NCI-H1694 (cell line): ENCODE measurements around the gene MYO1H.
A peak's percentile ranks its signal among the peaks of the same experiment; 100 is the strongest.
"Not testable (repeated sequence)": the region's sequence is repeated elsewhere in the genome, so short reads cannot be mapped to it uniquely, and the experiment has no call there.

Experiments
- DNase-seq: peaks from one replicate; lab custom pipeline; 2025; lab: John Stamatoyannopoulos, UW

The MYO1H gene

GRCh38 chr12:109449845-109450532, 102.3 kb downstream of the MYO1H start:
- no peak for DNase-seq

GRCh38 chr12:109450980-109451379, 103.3 kb downstream of the MYO1H start:
- no peak for DNase-seq

- DNase-seq: no peak
These were observed 103.7 kb downstream of the MYO1H start for GRCh38 chr12:109451400-109451799.

DNA sequence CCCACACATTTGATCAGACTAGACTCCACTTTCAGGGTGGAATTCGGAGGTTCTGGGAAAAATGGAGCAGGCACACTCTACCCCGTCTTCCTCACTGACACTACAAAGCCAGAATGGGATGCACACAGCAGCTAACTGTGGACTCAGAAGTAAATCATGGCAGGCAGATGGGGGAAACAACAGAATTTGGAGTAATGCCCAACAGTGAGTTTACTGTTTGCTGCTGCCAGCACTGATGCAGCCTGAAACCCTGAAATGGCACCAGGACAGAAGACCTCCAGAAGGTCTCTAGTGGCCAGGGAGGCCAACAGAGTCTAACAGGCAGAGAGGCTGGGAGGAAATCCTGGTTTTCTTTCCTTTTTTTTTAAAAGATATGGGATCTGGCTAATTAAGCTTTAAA, 104.8 kb downstream of the MYO1H start:
- peak; percentile 87 for DNase-seq

- DNase-seq: no peak
These were observed 108.0 kb downstream of the MYO1H start for GRCh38 chr12:109455706-109456105.

DNA sequence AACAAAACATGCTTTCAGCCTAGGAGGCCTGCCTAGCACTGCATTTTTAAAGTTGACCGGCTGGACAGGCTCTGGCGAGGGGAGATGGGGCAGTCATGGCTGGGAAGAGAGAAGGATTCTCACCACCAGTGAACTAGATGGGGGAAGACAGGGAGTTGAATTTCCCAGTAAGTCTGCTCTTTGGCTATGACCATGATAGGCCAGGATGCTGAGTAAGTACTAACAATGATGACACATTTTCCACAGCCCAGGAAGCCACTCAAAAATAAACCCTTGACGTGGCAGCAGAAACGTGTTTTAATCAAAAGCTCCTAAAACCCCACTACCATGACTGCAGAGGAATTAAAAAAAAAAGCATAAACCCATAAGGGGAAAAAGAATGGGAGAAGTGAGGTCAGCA, 110.4 kb downstream of the MYO1H start:
- DNase-seq: no peak

- no peak for DNase-seq
These were observed 111.1 kb downstream of the MYO1H start for GRCh38 chr12:109458771-109459208.

DNA sequence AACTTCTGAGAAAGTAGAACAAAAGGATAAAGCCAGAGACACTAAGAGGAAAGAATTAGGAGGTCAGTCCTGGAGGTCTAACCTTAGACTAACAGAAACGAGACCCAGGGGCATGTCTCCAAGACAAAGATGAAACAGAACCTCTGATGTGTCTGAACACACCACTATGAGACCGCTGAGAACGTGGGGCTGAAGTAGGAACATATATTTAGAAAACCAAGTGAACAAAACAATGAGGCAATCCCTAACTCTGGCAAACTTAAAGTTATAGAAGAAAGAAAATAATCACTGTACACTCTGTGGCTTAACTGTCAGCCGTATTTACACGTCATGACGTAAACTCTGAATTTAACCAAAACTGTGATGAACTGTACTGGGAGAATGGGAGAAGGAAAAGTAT, 111.5 kb downstream of the MYO1H start:
- no peak for DNase-seq

DNA sequence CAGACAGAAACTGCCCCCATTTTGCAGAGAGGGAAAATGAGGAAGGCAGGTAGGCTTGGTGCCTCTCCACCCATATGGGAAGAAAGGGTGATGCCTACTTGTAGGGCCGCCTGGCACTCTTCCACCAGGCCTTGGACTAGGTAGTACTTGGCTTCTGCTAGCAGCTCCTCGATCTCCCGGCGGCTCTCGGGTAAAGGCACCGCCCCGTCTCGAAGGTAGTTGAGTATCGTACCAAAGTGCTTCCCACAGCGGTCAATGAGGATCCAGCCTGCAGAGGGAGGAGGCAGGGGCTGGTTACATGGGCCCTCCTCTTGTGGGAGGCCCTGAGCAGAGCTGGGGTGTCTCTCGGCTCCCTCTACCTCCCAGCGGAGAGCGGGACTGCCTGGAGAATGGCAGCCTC, 112.8 kb downstream of the MYO1H start:
- DNase-seq: no peak

GRCh38 chr12:109461049-109461845, 113.5 kb downstream of the MYO1H start:
- DNase-seq: no peak

DNA sequence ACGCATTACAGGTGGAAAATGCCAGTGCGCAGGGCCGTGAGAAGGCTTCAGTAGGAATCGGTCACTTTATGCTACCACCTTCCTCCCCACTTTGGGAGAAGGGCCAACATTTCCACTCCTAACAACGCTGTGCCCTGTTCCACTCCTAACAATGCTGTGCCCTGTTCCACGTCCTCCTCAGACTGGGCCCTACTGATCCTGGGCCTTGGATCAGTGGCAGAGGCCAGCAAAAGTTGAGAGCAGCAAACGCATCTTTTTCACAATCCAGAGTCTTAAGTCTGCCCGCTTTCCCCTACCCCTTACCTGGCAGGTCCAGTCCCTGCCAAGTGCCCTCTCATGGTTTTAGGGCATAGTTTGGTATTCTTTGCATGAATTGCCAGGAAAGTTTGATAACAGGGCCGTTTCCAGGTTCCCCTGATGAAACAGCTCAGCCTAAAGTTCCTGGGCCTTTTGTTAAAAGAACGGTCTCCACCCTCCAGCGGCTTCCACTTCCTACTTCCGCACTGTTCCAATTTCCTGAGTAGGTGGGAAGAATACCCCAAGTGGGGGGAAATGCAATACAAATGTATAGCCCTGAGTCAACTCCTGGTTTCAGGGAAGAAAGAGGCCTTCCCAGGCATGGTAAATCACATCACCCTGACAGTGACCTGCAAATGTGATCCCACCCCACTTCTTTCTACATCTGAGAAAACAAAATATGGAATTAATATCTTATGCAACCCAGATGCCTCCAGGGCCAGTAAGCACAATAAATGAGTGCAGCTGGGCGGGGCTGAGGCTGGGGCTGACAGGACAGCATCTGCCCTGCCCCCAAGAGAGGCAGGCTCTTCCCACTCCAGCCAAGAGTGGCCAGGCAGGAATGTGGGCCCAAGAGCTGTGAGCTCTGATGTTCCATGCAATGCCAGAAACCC, 114.4 kb downstream of the MYO1H start:
- DNase-seq: no peak

DNA sequence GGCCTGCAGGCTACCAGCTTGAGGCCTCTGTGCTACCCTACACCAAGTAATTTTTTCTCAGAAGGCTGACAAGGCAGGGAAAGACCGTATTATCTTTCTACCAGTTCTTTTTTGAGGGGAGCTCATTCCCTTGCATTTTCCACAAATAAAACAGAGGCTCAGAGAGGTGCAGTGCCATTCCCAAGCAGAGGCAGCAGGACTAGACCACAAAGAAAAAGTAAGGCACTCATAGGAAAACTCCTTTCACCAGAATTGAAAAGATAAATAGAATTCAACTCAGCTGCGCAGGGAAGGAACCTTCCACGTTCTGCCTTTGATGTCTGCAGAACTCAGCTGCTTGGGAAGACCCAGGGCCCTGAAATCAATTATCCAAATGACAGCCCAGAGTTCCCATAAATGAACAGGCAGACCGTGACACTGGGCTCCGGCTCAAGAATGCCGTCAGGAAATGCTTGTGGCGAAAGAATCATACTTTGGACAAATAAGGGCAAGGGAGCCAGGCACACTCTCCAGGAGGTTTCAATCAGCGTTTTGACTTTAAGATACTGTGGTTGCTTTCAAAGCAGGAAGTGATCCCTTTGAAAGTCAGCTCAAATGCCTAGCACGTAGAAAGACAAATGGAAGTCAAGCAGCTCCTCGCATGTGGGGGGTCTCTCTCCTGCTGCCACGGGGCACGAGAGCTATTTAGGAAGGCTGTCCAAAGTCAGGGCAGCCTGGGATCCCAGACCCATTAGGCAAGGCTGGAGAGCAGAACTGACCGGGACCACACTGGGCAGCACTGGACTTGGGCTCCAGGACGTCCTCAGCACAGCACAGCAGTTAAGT, 115.4 kb downstream of the MYO1H start:
- DNase-seq: no peak

- no peak for DNase-seq
These were observed 116.1 kb downstream of the MYO1H start for GRCh38 chr12:109463756-109464155.

DNA sequence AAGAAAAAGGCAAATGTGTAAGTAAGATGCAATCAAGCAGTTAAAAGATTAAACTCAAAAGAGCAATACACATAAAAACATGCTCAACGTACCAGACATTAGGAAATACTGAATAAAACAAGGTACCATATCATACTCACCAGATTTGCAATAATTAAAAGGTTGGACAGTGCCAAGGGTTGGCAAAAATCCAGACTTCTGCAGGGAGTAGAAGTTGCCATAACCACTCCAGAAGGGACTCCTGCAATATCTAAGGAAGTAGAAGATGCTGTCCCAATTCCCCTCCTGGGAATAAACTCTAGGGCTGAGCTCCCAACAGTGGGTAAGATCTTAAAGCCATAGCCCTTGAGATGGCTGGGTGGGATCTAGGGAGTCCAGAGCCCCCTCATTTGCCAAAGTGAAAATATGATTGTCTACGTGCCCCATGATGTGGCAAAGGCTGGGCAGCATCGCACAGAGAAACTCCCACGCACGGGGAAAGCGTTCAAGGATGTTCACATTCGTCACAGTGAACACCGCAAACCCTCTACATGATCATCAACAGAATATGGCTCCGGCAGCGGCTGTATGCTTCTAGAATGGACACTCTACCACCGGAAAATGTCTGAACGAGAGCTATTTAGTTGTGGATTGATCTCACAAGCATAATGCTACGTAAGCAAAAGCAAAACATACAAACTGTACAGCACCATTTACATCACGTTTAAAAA, 117.1 kb downstream of the MYO1H start:
- no peak for DNase-seq

DNA sequence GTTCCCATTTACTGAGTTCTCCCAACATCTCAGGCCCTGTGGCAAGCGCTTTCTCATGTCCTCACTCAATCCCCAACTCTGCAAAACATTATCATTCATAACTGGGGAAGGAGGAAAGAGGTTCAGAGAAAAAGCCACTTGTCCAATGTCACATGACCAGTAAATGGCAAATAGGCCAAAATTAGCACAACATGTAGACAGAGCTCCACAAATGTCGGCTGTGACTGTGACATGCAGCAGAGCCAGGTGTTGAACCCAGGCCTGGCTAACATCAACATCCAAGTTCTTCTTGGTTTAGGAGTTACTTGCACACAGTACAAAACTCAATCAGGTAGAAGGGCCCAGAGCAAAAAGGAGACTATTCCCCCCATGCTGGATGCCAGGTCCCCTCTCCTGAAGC, 118.6 kb downstream of the MYO1H start:
- DNase-seq: no peak

GRCh38 chr12:109466821-109467220, 119.1 kb downstream of the MYO1H start:
- no peak for DNase-seq

DNA sequence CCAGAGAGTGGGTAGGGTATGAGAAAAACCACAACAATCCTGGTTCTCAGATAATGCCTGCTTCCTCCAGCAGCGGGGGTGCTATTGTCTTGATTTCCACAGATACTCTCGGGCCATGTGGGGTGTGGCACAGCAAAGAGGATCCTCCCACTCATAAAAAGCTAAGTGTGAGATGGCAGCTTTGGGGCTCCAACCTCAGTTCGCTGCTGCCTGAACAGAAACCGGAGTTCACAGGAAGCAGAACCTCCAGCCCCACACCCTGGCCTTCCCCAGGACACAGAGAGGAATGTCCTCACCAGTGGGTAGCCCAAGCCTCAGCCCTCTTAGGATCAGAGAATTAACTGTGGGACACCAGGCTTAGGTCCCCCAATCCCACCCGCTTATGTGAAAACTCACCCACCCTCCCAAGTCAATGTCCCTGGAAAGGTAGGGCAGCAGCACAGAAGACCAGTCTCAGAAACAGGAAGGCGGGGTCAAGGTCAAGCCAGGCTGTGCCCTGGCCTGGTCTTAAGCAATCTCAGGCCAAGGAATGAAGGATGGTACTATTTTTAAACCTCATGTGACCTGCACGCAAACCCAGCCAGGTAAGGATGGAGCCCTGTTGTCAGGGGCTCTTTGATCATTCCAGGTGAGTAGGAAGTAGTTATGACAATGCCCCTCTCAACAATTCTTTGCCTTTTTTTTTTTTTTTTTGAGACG, 120.4 kb downstream of the MYO1H start:
- DNase-seq: no peak

GRCh38 chr12:109469517-109469916, 121.8 kb downstream of the MYO1H start:
- no peak for DNase-seq

GRCh38 chr12:109473006-109473405, 125.3 kb downstream of the MYO1H start:
- no peak for DNase-seq

GRCh38 chr12:109473526-109474270, 126.0 kb downstream of the MYO1H start:
- DNase-seq: not testable (repeated sequence)
